GM18507 (cell line): Measurements from ENCODE around the gene HDGFL2.
A peak's percentile ranks its signal among the peaks of the same experiment; 100 is the strongest.

Experiments used
- DNase-seq: peaks from one replicate; pipeline ENCODE4 v3.0.0; 2011; ENCODE audit warnings: low read depth; ENCODE audit not compliant: insufficient read length; ENCODE audit errors: extremely low spot score
- FAIRE-seq: peaks from 2 replicates; lab custom pipeline; 2011; peaks lifted over from hg19 to GRCh38; lab: Jason Lieb, UNC

HDGFL2 gene

GRCh38 chr19:4457654-4458395 lies 14.3 kb upstream of the HDGFL2 start, which contains the start of gene UBXN6:
Gene UBXN6, minus strand, starts transcription at chr19:4457794. Its CDS starts 97 bp downstream, at chr19:4457697.
- FAIRE-seq (peak; percentile 98), DNase-seq (peak; percentile 98)

- DNase-seq (no peak), FAIRE-seq (no peak)
These were observed 7.1 kb upstream of the HDGFL2 start for GRCh38 chr19:4464815-4465581.

GRCh38 chr19:4467835-4468234 lies 4.3 kb upstream of the HDGFL2 start:
- no peak for FAIRE-seq

GRCh38 chr19:4471403-4472173 lies 509 bp upstream of the HDGFL2 start:
- FAIRE-seq (peak; percentile 100), DNase-seq (peak; percentile 98)

More at GRCh38 chr19:4467835-4468234, 4.3 kb upstream of the HDGFL2 start:
- no peak for DNase-seq

- FAIRE-seq (no peak), DNase-seq (no peak)
These were observed 1.1 kb downstream of the HDGFL2 start for GRCh38 chr19:4473011-4473762.

- FAIRE-seq (no peak), DNase-seq (no peak)
These were observed 1.8 kb downstream of the HDGFL2 start for GRCh38 chr19:4473763-4474513.

GRCh38 chr19:4474514-4475022 lies 2.5 kb downstream of the HDGFL2 start:
- DNase-seq (no peak), FAIRE-seq (peak; percentile 75)

GRCh38 chr19:4477034-4477801 lies 5.1 kb downstream of the HDGFL2 start:
- DNase-seq: no peak
- FAIRE-seq: no peak

- no peak for DNase-seq
- no peak for FAIRE-seq
These were observed 10.7 kb downstream of the HDGFL2 start for GRCh38 chr19:4482721-4483364.

- DNase-seq: no peak
- FAIRE-seq: no peak
These were observed 11.3 kb downstream of the HDGFL2 start for GRCh38 chr19:4483385-4483784.

GRCh38 chr19:4487572-4487971 lies 15.5 kb downstream of the HDGFL2 start:
- DNase-seq: no peak
- no peak for FAIRE-seq

GRCh38 chr19:4488496-4488895 lies 16.4 kb downstream of the HDGFL2 start:
- DNase-seq (no peak), FAIRE-seq (no peak)

GRCh38 chr19:4491446-4491845 lies 19.3 kb downstream of the HDGFL2 start:
- FAIRE-seq (no peak), DNase-seq (no peak)

- DNase-seq: no peak
- peak; percentile 75 for FAIRE-seq
These were observed 20.4 kb downstream of the HDGFL2 start for GRCh38 chr19:4492337-4493103.

GRCh38 chr19:4493104-4493928 lies 21.2 kb downstream of the HDGFL2 start:
- DNase-seq: no peak
- FAIRE-seq: no peak
